Measurements from ENCODE around the gene TRAK1.

- TF ChIP-seq EP300 (IDR thresholded peaks at IDR 0.05) (no peak), POLR2AphosphoS5 (IDR thresholded peaks at IDR 0.05) (no peak), POLR2A (IDR thresholded peaks at IDR 0.05) (no peak)
- TF ChIP-seq, protein P1, sequence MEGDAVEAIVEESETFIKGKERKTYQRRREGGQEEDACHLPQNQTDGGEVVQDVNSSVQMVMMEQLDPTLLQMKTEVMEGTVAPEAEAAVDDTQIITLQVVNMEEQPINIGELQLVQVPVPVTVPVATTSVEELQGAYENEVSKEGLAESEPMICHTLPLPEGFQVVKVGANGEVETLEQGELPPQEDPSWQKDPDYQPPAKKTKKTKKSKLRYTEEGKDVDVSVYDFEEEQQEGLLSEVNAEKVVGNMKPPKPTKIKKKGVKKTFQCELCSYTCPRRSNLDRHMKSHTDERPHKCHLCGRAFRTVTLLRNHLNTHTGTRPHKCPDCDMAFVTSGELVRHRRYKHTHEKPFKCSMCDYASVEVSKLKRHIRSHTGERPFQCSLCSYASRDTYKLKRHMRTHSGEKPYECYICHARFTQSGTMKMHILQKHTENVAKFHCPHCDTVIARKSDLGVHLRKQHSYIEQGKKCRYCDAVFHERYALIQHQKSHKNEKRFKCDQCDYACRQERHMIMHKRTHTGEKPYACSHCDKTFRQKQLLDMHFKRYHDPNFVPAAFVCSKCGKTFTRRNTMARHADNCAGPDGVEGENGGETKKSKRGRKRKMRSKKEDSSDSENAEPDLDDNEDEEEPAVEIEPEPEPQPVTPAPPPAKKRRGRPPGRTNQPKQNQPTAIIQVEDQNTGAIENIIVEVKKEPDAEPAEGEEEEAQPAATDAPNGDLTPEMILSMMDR (IDR thresholded peaks at IDR 0.05), result no peak
Measured at GRCh38 chr3:42184651-42185443, 93.7 kb downstream of the TRAK1 start.
